Brain microvascular endothelial cell (primary cell): ENCODE results near the gene TAOK2.
A peak's percentile ranks its signal among the peaks of the same experiment; 100 is the strongest.

Experiments used
- DNase-seq: peaks from one replicate; pipeline ENCODE4 v3.0.0-alpha.2; 2020
- H3K27ac ChIP-seq: fragments of 250-450 bp; sonication (Bioruptor Pico); 2 replicates; pipeline ENCODE4 v1.5.1; 2020; ENCODE audit warnings: mild to moderate bottlenecking, moderate library complexity
- H3K27me3 ChIP-seq: fragments of 250-450 bp; sonication (Bioruptor Pico); replicated peaks from 2 replicates; pipeline ENCODE4 v1.5.1; 2020; ENCODE audit warnings: mild to moderate bottlenecking
- H3K36me3 ChIP-seq: fragments of 250-450 bp; sonication (Bioruptor Pico); replicated peaks from 2 replicates; pipeline ENCODE4 v1.5.1; 2020; ENCODE audit warnings: mild to moderate bottlenecking
- H3K4me3 ChIP-seq: 2 replicates; pipeline ENCODE4 v1.5.1; 2011; ENCODE audit warnings: low read depth, mild to moderate bottlenecking, control low read depth, low read length, moderate library complexity
- in situ Hi-C: cut with HindIII; loops from 2 replicates; pipeline ENCODE4 v1.10.0; 2017; ENCODE audit warnings: low sequenced_read_pairs, low pct_ligation_motif_present
- TF ChIP-seq, protein P1 (sequence below): IDR thresholded peaks from 2 replicates; pipeline ENCODE4 v1.5.1; 2011; ENCODE audit warnings: low read depth, mild to moderate bottlenecking, moderate library complexity, low read length, control low read depth, inconsistent platforms; ENCODE audit errors: missing control alignments

TAOK2 gene

DNA sequence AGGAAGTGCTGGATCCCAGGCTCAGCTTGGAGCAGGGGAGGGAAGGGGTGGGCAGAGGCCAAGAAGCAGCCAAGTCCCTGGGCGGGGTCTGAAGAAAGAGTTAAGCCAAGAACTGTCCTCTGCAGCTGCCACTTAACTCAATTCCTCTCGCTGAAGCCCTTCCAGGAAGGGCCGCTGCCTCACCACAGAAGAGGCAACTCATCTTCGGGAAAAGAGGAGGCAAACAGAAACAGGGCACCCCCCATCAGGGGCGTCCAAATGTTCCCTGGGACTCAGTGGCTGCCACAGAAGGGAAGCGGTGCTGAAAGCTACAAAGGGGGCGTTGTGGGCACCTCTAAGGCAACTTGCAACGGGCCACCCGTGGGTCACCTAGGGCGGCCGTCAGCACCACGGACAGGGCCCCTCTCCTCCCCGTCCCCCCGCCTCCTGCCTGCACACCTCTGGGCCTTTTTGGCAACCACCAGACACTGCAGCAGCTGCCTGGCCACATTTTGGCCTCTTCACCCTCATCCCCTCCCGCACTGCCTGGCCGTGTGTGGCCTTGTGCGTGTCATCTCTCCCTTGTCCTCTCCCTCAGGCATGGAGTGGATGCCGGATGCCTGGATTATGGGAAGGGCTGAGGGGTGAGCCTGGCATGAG, 54.9 kb downstream of the TAOK2 start:
- in situ Hi-C loops, result no loop called here
- no peak overlapping the region for H3K4me3 ChIP-seq
- TF ChIP-seq, protein P1, sequence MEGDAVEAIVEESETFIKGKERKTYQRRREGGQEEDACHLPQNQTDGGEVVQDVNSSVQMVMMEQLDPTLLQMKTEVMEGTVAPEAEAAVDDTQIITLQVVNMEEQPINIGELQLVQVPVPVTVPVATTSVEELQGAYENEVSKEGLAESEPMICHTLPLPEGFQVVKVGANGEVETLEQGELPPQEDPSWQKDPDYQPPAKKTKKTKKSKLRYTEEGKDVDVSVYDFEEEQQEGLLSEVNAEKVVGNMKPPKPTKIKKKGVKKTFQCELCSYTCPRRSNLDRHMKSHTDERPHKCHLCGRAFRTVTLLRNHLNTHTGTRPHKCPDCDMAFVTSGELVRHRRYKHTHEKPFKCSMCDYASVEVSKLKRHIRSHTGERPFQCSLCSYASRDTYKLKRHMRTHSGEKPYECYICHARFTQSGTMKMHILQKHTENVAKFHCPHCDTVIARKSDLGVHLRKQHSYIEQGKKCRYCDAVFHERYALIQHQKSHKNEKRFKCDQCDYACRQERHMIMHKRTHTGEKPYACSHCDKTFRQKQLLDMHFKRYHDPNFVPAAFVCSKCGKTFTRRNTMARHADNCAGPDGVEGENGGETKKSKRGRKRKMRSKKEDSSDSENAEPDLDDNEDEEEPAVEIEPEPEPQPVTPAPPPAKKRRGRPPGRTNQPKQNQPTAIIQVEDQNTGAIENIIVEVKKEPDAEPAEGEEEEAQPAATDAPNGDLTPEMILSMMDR, result no peak
- no peak for DNase-seq
- H3K36me3 ChIP-seq, result no peaks in the 10 kb centered on the region
- H3K27me3 ChIP-seq, result peaks cover 41% of the 10 kb centered on the region
- no peak overlapping the region for H3K27ac ChIP-seq

GRCh38 chr16:30030011-30030685, 56.5 kb downstream of the TAOK2 start:
- TF ChIP-seq, protein P1, result no peak
- in situ Hi-C loops, result no loop called here
- Histone ChIP-seq H3K4me3 (no peak overlapping the region), H3K27ac (no peak overlapping the region), H3K27me3 (peaks cover 41% of the 10 kb centered on the region), H3K36me3 (no peaks in the 10 kb centered on the region)
- no peak for DNase-seq

DNA sequence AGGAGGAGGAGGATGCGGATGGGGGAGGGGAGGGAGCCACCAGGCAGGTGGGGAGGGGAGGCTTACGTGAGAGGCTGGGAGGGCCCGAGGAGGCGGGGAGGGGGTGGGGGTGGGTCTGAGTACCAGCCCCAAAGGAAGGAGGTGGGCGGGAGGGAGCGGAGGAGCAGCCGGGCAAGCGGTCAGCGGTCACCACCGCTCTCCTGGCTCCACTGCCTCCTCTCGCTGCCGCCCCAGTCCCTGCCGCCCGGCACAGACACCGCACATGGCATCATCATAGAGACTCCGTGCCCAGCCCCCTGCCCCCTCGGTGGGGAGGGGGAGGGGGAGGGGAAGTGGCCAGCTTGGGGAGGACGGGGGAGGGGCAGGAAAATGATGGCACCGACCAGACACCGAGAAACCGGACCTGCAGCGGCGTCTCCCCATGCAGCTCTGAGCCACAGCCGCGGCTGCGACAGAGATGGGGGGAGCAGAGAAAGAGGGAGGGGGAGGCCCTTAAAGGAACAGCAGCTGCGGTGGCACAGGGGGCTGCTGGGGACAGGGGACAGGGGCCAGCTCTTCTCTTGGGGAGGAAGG, 57.3 kb downstream of the TAOK2 start, which contains the start of gene TLCD3B:
TSS of gene TLCD3B (minus strand) at position 431 of the 573 bp plus-strand sequence. CDS start 744 bp downstream, outside the sequence.
- Histone ChIP-seq H3K4me3 (no peak within 1 kb of the TSS), H3K36me3 (no peaks in the 10 kb centered on the region), H3K27ac (no peak within 1 kb of the TSS), H3K27me3 (peaks cover 41% of the 10 kb centered on the region)
- in situ Hi-C loops, result no loop called here
- no peak for DNase-seq
- TF ChIP-seq, protein P1, result no peak

DNA sequence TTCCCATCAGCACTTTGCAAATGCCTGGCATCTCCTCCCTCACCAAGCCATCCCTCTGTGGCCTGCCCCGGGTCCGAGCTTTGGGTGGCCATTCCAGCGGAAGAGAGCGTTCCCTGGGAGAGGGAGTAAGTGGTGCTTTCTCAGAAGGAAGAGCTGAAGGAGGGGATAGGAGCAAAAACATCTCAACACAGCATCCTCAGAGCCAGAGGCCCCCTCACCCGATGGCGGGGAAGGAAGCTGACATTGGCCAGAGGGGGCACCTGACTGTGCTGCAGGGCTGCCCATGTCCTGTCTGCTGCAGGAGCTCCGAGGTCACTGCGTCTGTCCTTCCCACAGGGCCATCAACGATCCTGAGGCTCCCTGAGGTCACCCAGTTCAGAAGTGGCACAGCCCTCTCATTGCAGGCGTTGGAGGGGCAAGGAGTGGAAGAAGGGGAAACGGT, 57.8 kb downstream of the TAOK2 start:
- H3K4me3 ChIP-seq, result no peak overlapping the region
- peaks cover 41% of the 10 kb centered on the region for H3K27me3 ChIP-seq
- no peak for DNase-seq
- no peak overlapping the region for H3K27ac ChIP-seq
- in situ Hi-C loops, result no loop called here
- TF ChIP-seq, protein P1, result no peak
- no peaks in the 10 kb centered on the region for H3K36me3 ChIP-seq

DNA sequence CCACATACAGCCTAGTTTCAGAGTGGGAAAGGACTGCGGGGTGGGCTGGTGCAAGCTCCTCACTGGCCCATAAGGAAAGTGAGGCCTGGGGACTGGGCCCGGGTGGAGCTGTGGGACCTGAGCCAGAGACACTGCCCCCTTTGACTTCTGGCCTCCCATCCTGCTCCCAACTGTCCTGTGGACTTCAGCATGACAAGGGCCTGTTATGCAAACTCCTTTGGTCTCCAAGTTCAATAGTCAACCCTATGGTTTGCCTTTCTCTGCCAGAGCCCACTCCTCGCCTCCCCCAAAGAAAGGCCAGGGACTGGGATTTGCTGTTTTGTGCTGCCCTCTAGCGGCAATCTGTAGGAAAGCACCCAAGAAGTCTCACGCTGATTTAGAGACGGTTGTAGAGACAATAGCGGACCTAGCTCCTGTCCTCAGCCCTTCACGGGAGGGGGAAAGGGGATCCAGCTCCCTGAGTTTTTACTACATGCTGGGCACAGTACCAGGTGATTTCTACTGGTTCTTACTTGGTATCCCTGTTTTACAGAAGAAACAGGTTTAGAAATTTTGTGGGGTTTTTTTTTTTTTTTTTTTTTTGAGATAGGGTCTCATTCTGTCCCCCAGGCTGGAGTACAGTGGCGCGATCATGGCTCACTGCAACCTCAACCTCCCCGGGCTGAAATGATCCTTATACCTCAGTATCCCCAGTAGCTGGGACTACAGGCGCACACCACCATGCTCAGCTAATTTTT, 58.6 kb downstream of the TAOK2 start:
- Histone ChIP-seq H3K4me3 (no peak overlapping the region), H3K27me3 (peaks cover 36% of the 10 kb centered on the region), H3K27ac (no peak overlapping the region), H3K36me3 (no peaks in the 10 kb centered on the region)
- in situ Hi-C loops, result no loop called here
- TF ChIP-seq, protein P1, result peak; percentile 86
- DNase-seq, result peak; percentile 49
